SH-SY5Y (cell line): ENCODE data around the gene FAM131C.

Experiments
- GATA2 ChIP-seq: IDR thresholded peaks from 2 replicates; pipeline ENCODE4 v1.6.1; 2011; ENCODE audit warnings: mild to moderate bottlenecking, low read depth, low read length
- GATA3 ChIP-seq: IDR thresholded peaks from 2 replicates; pipeline ENCODE4 v1.6.1; 2011; ENCODE audit warnings: low read depth, mild to moderate bottlenecking, low read length, moderate library complexity

Gene FAM131C

DNA sequence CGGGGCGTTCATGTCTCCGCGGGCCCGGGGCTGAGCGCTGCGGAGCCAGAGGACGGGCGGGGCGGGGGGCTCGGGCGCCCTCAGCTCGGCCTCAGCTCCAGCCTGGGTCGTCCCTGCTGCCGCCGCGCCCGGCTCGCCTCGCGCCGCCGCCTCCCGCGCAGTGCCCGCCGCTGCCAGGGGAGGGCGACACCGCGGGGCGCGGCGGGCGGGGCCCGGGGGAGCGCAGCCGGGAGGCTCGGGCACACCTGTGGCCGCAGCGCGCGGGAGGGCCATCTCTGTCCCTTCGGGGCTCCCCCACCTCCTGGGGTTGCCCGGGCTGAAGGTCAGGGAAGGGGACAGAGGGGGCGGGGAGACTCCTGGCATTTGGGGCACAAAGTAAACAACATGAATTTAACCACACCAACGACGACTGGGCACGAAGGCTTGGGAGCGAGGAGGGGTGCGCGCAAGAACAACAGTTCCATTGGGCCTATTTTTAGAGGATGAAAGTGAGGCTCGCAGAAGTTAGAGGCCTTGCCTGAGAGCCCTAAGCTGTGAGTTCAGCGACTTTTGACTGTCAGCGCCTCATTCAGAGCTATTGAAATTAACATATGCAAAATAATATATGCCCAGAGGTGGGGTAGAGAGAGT, at the start of gene FAM131C:
Gene FAM131C, minus strand, starts transcription at position 162 of the 630 bp plus-strand sequence. CDS start 209 bp downstream, outside the sequence.
- TF ChIP-seq GATA3 (no peak), GATA2 (no peak)

DNA sequence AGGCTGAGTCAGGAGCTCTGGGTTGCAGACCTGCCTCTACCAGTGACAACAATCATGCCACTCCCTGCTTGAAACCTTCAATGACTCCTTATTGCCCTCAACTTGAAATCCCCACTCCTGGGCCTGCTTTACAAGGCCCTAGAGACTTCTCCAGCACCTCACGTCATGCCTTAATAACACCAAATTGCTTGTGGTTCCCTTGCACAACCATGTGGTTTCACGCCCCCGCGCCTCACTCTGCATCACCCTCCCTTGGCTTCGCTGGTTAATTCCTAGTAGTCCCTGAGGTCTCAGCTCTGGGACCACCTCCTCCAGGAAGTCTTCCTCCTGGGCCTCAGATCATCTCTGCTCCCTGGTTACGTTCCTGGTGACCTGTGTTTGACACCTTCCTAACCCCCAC, 49.5 kb upstream of the FAM131C start:
- TF ChIP-seq GATA3 (no peak), GATA2 (no peak)

GRCh38 chr1:16122350-16122881, 49.0 kb upstream of the FAM131C start:
- no peak for TF ChIP-seq GATA3
- no peak for TF ChIP-seq GATA2

GRCh38 chr1:16120940-16121410, 47.5 kb upstream of the FAM131C start:
- no peak for TF ChIP-seq GATA2
- no peak for TF ChIP-seq GATA3

GRCh38 chr1:16120407-16120806, 47.0 kb upstream of the FAM131C start:
- TF ChIP-seq GATA3 (no peak), GATA2 (no peak)

DNA sequence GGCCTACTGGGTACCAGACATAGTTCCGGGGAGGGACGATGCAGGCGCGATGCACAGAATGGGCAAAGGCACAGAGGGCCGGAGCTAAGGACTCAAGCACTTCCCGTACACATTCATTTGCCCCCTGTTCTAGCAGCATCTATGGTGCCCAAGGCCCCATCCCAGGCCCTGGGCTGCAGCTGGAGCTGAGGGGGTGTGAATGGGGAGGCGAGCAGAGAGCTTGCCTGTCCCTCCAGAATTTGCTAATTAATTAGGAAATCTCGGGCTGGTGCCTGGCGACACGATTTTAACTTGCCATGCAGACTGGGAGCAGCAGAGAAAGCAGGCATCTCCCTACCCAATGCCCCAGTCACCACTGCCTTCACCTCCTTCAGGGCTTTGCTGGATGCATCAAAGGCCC, 46.5 kb upstream of the FAM131C start:
- TF ChIP-seq GATA3 (no peak), GATA2 (no peak)

GRCh38 chr1:16119504-16119903, 46.1 kb upstream of the FAM131C start:
- TF ChIP-seq GATA2 (no peak), GATA3 (no peak)

DNA sequence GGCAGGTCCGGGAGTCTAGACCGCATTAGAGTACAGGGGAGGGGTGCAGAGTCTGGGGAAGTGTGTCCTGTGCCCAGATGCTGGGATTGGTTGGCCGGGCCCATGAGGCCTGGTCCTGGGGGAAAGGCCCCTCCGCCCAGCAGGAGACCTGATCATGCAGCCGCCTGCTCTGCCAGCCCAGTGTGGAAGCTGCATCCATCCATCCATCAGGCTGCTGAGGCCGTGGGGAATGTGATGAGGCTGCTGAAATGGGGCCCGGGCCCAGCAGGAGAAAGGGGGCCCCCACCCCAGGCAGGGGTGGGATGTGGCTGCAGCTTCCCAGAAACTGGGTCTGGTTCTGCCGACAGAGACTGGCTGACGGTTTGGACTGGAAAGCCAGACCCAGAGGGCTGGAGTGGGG, 45.3 kb upstream of the FAM131C start:
- TF ChIP-seq GATA3 = no peak
- no peak for TF ChIP-seq GATA2

- no peak for TF ChIP-seq GATA2
- no peak for TF ChIP-seq GATA3
Measured at GRCh38 chr1:16117936-16118335, 44.5 kb upstream of the FAM131C start.

DNA sequence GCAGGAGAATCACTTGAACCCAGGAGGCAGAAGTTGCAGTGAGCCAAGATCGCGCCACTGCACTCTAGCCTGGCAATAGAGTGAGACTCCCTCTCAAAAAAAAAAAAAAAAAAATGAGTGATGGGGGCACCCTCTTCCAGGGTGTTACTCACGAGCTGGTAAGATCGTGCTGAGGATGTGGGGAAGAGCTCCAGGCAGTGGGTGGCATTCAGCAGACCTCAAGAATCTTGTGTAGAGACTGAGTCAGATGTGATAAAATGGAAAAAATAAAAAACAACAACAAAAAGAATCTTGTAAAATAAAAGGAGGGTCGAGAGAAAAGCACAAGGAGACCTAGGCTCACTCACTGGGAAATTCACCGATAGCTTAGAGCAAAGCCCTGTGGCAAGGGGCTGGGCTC, 43.9 kb upstream of the FAM131C start:
- TF ChIP-seq GATA3 = no peak
- no peak for TF ChIP-seq GATA2

DNA sequence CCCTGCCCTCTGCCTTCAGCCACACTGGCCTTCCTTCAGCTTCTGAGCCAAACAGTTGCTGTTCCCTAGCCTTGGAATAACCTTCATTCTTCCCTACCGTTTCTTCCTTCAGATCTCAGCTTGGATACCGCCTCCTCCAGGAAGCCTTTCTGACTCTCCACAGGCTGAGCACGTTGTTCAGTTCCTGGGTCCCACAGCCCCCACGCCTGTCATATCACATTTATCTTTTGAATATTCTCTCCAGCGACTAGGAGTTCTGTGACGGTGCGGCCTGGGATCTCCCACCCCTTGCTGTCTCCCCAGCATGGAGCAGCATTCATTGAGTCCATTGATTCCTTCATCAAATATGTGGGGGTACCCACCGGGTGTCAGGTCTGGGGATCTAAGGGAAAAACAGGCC, 43.2 kb upstream of the FAM131C start:
- no peak for TF ChIP-seq GATA2
- no peak for TF ChIP-seq GATA3

DNA sequence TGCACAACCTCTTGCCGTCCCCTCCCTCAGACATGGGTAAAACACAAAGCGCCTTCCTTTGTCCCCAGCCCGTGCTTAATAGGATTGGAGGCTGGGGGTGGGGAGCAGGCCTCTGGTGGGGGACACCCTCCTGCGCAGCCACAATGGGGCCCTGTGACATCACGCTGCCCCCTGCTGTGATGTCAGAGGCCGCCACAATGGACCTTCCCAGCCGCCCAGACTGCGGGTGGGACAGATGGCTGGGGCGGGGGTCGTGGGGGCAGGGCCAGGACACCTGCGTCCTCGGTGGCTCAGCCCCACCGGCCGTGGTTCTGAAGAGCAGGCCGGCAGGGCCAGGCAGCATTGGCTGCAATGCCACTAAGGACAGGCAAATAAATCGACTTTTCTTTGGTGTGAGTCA, 42.6 kb upstream of the FAM131C start:
- TF ChIP-seq GATA2 = no peak
- TF ChIP-seq GATA3 = no peak

DNA sequence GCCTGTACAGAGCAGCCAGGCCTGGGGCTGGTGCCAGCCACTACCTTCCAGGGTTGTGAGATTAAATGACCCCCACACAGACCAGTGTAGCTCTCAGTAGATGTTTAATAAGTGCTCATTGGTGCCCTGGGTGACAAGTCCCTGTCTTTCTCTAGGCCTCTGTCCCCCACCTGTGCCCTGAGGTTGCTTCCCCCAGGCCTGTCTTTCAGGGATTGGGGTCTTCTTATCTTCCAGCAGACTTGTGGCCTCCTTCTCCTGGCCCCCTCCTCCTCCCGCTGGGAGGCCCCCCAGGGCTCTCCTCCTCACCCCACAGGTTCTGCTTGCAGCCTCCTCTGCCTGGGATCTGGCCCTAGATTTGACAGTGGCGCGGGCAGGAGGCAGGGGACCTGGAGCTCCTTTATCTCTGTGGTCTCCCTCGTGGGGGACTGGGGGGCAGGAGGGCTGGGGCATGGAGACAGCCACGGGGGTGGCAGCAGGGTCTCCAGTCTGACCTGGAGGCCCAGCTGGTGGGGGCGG, 42.1 kb upstream of the FAM131C start:
- TF ChIP-seq GATA2 (no peak), GATA3 (no peak)

GRCh38 chr1:16114527-16115467, 41.3 kb upstream of the FAM131C start:
- TF ChIP-seq GATA2 (no peak), GATA3 (no peak)
